NCI-H748 (cell line): Measurements from ENCODE around the gene PKN1.
"Not testable (repeated sequence)": the region's sequence is repeated elsewhere in the genome, so short reads cannot be mapped to it uniquely, and the experiment has no call there.

Source experiments
- DNase-seq: peaks from one replicate; lab custom pipeline; 2025; ENCODE audit not compliant: unreplicated experiment; lab: John Stamatoyannopoulos, UW

Gene PKN1

DNA sequence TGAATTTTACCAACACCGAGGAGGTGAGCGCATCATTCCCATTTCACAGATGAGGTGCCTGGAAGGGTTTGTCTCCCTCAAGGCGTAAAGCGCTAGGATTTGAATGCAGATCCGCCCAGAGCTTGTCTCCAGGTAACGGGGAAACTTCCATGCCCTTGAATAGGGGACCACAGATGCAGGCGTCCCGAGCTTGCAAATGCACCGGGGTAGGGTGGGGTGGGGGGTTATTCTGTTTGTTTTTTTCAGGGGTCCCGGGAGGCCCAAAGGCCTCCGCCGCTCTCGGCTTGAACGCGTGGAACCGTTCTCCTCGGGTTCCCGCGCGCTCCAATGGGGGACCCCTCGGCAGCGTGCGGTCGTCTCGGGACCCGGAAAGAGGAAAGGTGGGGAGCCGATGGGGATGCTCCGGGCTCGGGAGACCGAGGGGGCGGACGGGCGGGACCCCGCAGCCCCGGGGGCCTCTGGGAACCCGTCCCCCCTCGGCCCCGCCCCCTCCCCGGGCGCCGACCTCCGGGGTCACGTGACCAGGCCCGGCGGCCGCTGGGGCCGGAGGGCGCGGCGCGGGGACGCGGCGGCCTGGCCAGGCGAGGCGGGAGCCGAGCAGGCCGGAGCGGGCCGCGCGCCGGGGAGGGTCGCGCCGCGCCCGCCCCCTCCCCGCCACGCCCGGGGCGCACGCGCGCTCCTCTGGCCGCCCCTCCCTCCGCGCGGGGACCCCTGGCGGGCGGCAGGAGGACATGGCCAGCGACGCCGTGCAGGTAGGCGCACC lies at the start of gene PKN1:
Gene PKN1 (plus strand): TSS at position 516 of the 763 bp plus-strand sequence. CDS start 216 bp downstream, at position 732.
- peak; percentile 72 for DNase-seq

- no peak for DNase-seq
Measured at GRCh38 chr19:14383661-14384555, 49.2 kb upstream of the PKN1 start.

- no peak for DNase-seq
Measured at GRCh38 chr19:14385492-14385891, 47.6 kb upstream of the PKN1 start.

DNA sequence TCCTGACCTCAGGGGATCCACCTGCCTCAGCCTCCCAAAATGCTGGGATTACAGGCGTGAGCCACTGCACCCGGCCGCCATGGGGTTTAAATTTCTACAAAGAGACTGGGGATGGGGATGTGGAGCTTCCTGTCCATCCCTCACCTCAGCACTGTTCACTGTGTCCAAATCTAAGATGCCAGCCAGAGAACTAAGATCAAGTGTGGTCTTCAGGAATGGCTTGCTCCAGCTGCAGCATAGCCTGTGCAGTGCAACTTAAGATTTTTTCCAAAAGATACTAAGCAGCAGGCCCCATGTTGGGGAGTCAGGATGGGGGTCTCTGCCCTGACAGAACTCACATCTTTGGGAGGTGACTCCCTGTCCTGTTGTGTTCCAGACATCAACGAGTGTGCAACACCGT lies 42.6 kb upstream of the PKN1 start:
- DNase-seq = no peak

DNA sequence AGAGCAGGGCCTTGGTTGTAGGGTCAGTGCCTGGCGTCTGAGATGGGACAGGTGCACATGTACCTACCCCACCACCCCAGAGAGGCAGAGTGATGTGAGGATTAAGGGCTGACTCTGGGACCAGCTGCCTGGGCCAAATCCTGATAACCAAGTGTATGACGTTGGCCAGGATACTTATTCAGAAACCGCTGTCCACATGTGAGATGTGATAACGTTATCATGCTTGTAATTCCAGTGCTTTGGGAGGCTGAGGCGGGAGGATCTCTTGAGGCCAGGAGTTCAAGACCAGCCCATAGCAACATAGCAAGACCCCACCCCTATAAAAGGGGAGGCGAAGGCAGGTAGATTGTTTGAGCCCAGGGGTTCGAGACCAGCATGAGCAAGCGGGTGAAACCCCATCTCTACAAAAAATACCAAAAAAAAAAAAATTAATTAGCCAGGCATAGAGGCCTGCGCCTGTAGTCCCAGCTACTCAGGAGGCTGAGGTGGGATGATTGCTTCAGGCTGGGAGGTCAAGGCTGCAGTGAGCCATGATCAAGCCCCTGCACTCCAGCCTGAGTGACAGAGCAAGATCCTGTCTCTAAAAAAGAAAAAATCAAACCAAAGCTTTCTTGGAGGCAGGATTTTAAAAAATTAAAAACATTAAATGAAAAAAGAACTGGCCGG lies 41.8 kb upstream of the PKN1 start:
- DNase-seq = no peak

- no peak for DNase-seq
Measured at GRCh38 chr19:14393329-14393728, 39.8 kb upstream of the PKN1 start.

DNA sequence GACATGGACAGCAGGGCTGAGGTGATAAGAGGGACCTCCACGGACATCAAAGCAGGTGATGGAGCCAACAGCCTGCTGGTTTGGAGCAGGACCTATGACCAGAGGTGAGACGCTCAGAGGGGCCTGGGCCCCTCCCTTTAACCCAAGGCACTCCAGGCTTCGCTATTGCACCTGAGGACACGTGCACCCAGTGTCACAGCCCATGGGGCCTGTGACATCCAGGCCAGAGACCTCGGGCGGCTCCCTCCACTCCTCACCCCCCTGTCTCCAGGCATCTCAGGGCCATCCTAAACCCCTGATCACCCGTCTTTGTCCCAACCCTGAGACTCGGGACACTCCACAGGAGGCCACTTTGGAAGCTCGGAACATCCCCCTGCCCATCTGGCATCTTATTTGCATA lies 38.9 kb upstream of the PKN1 start:
- no peak for DNase-seq

- DNase-seq = no peak
Measured at GRCh38 chr19:14395262-14395661, 37.8 kb upstream of the PKN1 start.

DNA sequence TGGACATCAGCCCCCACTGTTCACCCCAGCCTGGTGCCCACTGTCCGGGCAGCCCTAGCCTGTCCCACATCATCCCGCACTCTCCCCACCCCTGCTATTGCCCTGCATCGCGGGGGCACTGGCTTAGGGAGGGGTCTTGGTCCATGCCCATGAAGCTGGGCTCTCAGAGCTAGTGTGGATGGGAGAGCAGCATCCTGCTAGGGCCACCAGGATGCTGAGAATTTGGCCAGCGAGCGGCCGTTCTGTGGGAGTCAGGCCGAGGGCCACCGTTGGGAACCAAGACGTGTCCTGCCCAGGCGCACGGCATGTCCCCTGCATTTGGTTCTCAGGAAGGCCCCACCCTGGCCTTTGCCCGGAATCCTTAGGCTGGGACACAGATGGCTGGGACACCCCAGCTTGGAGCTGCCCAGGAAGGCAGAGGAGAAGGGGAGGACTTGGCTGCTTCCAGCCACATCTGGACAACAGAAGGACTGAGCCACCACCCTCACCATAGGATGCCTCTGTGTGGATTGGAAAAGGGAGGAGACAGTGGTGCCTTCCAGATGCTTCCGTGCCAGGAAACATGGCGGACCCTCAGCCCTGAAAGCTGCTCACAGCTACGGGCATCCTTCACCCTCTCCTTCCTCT lies 37.3 kb upstream of the PKN1 start:
- no peak for DNase-seq

GRCh38 chr19:14396730-14397129 lies 36.4 kb upstream of the PKN1 start:
- DNase-seq = not testable (repeated sequence)

GRCh38 chr19:14397168-14397567 lies 35.9 kb upstream of the PKN1 start:
- not testable (repeated sequence) for DNase-seq

DNA sequence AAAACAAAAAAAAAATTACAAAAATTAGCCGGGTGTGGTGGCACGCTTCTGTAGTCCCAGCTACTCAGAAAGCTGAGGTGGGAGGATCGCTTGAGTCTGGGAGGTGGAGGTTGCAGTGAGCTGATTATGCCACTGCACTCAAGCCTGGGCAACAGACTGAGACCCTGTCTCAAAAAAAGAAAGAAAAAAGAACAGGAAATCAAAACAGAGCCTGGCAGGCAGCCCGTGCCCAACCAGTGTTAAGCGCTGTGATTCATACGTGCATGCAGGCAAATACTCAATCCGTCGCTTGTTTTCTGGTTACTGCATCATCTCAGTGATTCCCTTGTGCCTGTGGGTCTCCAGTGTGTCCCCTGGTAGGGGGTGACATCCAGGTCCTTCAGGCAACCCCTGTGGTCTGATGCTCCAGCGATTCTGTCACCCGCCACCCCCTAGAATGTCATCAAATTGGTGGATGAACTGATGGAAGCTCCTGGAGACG lies 32.1 kb upstream of the PKN1 start:
- DNase-seq = no peak

DNA sequence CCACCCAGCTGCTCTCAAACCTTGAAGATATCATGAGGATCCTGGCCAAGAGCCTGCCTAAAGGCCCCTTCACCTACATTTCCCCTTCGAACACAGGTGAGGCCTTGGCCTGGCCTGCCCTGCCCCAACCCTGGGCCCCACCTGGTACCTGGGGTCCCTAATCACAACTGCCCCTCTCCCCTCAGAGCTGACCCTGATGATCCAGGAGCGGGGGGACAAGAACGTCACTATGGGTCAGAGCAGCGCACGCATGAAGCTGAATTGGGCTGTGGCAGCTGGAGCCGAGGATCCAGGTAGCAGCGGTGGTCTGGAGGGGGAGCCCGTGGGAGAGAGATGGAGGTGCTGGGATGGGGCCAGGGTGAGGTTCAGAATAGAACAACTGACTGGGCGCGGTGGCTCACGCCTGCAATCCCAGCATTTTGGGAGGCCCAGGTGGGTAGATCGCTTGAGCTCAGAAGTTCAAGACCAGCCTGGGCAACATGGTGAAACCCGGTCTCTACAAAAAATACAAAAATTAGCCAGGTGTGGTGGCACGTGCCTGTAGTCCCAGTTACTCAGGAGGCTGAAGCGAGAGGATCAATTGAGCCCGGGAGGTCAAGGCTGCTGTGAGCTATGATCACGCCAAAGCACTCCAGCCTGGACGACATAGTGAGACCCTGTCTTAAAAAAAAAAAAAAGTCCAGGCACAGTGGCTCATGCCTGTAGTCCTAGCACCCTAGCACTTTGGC lies 31.5 kb upstream of the PKN1 start:
- DNase-seq = no peak

DNA sequence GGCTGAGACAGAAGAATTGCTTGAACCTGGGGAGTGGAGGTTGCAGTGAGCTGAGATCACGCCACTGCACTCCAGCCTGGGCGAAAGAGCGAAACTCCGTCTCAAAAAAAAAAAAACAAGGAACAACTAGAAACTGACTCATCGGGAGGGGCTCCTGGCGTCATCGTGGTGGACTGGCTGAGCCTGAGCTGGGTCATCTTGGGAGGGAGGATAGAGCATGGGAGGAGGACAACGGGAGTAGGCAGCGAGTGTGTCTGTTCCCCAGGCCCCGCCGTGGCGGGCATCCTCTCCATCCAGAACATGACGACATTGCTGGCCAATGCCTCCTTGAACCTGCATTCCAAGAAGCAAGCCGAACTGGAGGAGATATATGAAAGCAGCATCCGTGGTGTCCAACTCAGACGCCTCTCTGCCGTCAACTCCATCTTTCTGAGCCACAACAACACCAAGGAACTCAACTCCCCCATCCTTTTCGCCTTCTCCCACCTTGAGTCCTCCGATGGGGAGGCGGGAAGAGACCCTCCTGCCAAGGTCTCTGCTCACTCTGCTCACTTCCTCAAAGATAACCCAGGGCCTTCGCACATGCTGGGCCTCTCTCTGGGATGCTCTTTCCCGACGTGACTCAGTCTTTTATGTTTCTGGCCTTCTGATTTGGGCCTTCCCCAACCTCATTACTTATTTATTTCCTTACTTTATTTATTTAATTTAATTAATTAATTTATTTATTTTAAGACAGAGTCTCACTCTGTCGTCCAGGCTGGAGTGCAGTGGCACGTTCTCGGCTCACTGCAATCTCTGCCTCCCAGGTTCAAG lies 30.6 kb upstream of the PKN1 start:
- no peak for DNase-seq

DNA sequence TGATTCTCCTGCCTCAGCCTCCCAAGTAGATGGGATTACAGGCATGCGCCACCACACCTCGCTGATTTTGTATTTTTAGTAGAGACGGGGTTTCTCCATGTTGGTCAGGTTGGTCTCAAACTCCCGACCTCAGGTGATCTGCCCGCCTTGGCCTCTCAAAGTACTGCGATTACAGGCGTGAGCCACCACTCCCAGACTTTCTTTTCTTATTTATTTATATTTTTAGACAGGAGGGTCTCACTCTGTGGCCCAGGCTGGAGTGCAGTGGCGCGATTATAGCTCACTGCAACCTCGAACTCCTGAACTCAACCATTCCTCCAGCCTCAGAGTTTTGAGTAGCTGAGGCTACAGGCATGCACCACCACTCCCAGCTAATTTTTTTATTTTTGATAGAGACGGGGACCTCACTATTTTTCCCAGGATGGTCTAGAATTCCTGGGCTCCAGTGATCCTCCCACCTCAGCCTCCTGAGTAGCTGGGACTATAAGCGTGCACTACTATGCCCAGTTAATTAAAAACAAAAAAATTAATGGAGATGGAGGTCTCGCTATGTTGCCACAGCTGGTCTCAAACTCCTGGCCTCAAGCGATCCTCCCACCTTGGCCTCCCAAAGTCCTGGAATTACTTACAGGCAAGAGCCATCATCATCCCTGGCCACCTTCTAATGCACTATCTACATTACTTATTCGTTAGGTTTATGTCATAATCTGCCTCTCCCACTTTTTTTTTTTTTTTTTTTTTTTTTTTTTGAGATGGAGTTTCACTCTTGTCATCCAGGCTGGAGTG lies 29.8 kb upstream of the PKN1 start:
- DNase-seq = not testable (repeated sequence)

DNA sequence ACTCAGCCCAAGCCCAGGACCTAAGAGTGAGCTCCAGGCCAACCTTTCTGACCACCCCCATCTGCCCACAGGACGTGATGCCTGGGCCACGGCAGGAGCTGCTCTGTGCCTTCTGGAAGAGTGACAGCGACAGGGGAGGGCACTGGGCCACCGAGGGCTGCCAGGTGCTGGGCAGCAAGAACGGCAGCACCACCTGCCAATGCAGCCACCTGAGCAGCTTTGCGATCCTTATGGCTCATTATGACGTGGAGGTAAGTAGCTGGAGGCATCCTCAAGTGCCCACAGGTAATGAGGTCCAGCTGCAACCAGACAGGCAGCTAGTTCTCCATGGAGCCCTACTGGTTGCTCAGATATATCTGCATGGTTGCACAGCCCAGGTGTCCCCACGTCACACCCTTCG lies 28.8 kb upstream of the PKN1 start:
- peak; percentile 7 for DNase-seq

DNA sequence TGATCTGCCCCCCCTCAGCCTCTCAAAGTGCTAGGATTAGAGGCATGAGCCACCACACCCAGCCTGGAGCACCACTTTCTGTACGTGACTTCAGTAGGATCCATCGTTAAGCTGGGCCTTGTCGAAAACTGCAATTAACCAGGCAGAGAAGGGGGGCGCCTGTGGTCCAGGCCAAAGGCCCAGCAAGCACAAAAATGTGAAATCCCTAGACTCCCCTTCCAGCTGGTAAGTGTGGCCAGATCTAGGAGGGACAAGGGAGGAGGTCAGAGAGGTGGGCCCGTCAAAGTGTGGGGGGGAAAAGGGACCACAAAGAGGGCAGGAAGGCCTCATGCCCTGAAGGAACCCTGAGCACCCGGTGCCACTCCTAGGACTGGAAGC lies 27.7 kb upstream of the PKN1 start:
- no peak for DNase-seq

GRCh38 chr19:14405758-14406644 lies 27.1 kb upstream of the PKN1 start:
- DNase-seq = peak; percentile 87
